ENCODE results near the gene SLC26A6.

The SLC26A6 gene

DNA sequence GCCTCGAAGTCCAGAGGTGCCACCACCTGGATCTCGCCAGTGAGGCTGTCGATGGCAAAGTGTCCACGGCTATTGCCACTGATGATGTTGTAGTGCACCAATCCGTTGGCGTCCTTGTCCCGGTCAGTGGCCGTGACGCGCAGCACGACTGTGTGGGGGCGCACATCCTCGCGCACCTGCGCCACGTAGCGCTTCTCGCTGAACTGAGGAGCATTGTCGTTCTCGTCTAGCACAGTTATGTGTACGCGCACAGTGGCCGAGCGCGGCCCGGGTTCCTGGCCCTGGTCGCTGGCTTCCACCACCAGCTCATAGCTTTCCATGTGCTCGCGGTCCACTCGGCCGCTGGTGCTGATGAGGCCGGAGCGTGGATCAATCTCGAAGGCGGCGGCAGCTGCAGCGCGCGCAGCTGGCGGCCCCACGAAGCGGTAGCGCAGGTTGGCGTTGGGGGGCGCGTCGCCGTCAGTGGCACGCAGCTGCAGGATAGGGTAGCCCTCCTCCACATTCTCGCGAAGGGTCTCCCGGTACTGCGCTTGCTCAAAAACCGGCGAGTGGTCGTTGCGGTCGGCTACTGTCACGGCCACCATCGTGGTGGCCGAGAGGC is 25.6 kb upstream of the SLC26A6 start:
- no peak for DNase-seq

GRCh38 chr3:48656841-48657281 is 21.6 kb upstream of the SLC26A6 start:
- DNase-seq = no peak

- peak; percentile 5 for DNase-seq
These were observed 21.0 kb upstream of the SLC26A6 start for GRCh38 chr3:48656061-48656840.

DNA sequence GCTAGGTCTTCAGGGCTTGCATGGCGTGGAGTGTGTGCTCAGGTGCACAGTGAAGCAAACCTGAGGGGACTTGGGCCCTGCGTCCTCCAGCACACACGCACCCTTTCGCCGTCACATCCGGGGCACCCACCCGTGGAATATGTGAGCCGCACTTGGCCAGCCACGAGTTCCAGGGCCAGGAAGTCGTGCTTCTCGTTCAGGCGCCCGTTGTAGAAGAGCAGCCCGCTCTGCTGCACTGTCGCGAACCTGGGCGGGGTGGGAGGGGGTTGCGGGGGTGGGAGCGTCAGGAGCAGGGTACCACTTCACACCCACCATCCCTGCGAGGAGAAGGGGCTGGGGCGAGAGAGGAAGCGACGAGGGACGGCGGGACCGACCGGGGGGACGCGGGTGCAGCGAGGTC is 20.3 kb upstream of the SLC26A6 start:
- no peak for DNase-seq

GRCh38 chr3:48655063-48655462 is 19.8 kb upstream of the SLC26A6 start:
- no peak for DNase-seq

DNA sequence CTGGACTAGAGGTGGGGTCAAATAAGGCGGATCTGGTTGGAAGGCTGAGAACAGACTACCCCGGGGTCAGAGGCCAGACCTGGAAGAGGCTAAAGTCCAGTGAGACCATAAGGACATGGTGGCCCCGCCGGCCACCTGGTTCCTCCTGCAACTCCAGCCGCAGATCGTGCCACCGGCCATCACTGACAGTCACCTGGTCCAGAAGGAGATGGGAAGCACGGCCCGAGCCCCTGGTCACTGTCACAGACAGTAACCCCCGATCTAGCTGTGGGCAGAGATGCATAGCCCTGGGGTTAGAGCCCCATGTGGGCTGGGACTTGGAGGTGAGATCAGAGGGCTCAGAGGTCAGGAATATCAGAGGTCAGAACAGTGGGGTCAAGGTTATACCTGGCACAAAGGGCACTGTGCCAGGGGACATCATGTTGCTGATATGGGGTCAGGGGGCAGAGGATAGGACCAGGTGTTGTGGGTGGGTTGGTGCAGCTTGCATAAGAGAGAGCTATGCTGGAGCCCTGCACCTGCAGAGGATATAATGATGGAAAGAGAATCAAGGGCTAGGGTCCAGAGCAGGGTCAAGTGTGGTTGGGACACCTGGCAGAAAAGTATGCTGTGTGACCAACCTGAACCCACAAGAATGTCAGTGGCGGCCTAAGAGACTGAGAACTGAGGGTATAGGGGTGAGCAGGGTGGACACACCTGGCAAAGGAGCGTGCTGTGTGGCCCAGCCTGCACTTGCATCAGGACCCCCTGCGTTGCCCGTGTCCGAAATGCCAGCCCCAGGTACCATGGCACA is 17.9 kb upstream of the SLC26A6 start:
- no peak for DNase-seq

DNA sequence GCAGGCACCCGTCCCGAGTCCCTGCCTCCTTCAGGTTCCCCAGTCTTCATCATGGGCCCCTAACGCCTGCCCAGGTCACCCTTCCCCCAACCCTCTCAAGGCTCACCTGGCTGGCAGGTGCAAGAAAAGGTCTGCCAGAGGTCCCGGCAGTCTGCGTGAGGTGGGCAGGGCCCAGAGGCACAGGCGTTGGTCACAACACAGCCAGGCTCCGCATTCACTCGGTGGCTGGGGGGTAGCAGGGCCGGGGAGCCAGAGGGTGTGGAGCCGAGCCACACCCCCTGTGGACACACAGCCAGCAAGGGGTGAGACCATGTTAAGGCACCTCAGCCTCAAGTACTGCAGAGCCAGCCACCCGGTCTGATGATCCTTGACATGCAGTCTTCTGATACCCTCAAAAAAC is 16.5 kb upstream of the SLC26A6 start:
- no peak for DNase-seq

DNA sequence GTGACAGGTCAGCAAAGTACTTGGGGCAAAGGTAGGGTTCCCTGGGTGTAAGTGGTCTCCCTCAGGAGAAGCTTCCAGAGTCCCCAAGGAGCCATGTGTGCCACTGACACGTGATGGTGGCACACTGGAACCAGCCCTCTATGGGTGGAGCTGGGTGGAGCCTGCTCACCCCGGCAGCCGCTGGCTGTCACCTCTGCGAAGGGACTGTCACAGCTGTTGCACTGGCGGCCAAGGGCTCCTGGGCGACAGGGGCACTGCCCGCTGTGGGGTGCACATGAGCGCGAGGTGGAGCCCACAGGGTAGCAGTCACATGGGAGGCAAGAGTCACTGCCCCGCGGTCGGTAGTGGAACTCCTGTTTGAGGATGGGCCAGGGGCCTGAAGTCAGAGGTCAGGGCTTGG is 15.5 kb upstream of the SLC26A6 start:
- DNase-seq = no peak

DNA sequence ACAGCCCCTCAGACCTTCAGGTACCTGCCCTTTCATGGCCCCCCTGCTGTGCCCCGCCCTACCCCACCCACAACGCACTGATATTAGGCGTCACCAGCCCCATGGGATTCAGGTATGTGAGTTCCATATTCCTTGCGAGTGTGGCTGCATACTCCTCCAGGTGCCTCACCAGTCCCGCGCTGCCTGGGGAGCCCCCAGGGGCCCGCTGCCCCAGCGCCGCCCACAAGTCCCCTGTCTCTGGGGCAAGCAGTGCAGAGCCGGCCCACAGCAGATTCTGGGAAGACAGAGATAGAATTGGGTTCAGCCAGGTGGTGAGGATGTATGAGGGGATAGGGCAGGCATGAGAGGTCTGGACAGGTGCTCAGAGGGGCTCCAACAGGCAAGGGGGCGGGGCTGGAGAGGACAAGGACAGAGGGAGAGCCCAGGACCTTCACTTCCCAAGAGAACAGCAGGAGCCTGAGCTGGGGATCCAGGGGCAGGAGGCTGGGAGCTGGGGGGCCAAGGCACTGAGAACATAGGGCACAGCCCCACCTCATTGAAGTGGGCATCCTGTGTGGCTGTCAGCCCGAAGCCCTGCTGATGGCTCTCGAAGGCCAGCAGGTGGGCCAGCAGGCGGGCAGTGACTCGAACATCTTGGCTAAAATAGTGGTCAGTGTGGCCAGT is 13.1 kb upstream of the SLC26A6 start:
- DNase-seq = no peak

DNA sequence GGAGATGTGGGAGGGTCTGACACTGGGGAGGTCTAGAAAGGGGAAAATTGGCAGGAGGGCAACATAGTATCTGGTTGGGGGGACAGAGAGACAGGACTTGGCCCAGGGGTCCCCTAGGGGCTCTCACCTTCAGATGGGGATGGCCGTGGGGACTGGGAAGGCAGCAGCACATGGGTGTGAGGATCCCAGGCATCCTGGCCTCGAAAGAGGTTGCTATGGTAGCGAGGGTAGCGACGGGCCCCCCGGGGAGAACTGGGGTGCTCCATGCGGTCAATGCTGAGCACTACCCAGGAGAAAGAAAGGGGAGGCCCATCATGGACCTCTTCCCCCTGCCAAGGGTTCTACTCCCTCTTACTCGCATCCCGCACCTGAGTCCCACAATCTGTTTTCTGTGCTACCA is 12.5 kb upstream of the SLC26A6 start:
- DNase-seq = no peak

DNA sequence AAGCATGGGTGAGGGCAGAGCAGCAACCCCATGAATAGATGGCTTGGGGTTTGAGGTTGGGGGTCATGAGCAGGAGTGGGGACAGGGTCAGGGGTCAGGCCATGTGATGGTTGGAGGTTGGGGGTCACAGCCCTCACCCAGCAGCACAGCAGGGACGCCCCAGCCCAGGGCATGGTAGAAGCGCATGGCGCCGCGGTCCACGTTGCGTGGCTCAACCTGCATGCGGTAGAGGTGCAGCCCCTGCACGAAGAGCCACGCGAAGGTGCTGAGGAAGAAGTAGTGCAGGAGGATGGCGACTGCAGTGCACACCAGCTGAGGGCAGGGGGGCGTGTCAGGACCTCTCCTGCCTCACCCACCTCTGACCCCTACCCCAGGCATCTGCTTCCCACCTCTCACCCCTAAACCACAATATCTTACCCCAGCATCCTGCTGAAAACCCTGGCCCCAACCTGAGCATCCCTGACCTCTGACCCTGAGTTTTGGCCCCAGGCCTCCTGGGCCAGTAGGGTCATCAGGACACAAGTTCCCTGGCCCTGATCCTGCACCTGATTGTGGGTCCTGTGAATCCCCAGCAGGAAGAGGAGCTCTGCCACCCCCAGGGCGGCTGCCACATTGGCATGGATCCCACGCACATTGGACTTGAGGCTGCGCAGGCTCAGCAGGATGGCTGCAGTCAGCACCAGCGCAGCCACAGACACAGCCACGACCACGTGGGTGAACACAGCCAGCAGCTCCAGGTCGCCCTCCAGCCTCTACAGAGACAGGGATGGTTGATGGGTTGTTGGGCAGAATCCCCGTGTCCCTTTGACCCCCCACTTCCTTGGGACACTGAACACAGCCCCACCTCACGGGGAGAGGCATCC is 9.9 kb upstream of the SLC26A6 start:
- DNase-seq = no peak

- no peak for DNase-seq
These were observed 7.3 kb upstream of the SLC26A6 start for GRCh38 chr3:48642605-48643004.

DNA sequence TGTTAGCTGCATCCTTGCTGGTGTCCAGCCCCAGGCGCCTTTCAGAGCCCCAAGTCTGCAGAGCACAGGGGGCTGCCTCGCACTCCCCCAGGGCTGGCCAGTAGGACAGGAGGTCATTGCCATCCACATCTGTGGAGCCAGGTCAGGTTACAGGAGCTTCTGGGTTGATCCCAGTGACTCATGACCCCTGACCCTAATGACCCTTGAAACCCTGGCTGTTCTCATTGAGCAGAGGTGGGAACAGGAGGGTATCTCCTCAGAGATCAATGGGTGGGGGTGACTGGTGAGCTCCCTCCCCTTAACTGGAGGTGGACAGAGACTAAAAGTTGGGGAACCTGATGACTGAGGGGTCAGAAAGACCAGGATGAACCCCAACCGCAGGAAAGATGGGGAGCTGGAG is 6.1 kb upstream of the SLC26A6 start:
- no peak for DNase-seq

GRCh38 chr3:48639944-48640606 is 4.8 kb upstream of the SLC26A6 start:
- DNase-seq = no peak

DNA sequence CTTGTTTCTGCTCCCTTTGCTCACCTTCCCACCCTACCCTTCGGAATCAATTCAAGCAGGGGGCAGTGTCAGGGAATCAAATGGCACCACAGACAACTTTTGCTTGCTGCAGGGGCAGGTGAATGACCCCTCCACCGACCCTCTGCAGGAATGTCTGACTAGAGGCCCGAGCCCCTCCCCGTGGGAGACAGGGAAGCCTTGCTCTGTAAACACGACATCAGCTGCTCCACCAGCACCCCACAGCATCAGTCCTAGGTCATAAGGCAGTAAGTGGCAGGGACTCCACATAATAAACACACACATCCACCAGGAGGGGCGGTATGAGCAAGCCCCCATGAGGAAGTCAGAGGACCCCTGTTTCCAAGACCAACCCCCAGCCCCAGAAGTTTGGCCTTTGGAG is 2.0 kb upstream of the SLC26A6 start:
- DNase-seq = no peak

DNA sequence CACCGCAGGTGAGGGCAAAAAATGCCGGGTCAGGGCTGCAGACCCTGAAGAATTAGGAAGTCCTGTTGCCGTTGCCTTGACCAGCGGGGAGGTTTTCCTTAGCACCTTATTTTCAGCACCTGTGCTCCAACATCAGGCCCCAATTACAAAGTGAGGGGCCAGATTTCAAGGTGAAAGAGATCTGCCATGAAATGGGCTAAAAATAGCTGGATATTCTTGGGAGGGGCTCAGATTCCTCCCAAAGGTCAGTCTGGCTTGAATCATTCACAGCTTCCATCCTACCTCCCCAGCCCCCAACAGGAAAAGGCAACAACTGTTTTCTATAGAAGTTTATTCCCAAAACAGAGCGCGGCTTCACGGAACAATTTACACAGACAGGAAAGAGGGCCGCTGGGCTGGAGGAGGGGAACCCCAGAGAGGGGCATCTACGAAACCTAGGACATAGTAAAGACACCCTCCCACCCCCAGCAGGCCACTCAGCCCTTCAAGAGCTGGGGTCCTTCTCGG is 941 bp upstream of the SLC26A6 start:
- DNase-seq = no peak

DNA sequence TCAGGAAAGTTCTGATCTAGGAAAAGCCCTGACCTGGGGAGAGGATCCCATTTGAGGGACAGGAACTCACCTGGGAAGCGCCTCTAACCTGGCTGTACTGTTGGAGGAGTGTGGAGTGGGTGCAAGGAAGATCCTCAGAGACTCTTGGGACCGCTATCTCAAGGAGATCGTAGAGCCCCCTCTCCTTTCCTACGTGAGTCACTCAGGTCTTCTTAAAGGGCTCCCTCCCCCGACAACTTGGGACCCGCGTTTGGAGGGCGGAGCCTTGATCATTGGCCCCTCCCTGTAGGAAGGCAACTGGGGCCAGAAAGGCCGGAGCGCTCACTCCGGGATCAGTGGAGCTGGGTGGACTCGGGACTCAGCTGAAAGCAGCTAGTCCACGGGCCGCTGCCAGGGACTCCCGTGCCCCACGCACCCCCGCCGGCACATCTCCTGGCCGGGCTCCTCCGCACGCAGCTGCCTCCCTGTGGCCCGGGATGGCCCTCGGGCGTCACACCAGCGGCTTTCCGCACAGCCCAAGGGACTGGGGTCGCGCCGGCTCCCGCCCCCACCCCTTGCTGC is 520 bp downstream of the SLC26A6 start:
- DNase-seq = no peak

DNA sequence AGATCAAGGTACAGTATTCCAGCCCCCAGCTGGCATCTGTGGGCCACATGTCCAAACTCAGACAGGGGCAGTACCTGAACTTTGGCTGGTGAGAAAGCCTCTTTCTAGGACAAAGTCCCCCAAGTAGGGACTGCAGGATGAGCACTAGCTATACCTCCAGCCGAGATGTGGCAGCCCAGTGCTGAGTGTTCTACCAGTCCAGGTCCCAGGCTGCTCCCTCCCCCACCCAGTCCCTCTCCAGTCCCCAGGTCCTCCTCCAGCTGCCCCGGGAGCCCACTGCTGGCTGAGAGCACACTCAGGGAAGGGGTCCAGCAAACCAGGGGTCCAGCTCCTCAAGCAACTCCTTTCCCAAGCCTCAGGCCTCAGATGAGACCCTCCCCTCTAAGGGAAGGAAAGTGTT is 1.5 kb downstream of the SLC26A6 start:
- DNase-seq = no peak

- DNase-seq = no peak
These were observed 2.0 kb downstream of the SLC26A6 start for GRCh38 chr3:48633256-48633655.

DNA sequence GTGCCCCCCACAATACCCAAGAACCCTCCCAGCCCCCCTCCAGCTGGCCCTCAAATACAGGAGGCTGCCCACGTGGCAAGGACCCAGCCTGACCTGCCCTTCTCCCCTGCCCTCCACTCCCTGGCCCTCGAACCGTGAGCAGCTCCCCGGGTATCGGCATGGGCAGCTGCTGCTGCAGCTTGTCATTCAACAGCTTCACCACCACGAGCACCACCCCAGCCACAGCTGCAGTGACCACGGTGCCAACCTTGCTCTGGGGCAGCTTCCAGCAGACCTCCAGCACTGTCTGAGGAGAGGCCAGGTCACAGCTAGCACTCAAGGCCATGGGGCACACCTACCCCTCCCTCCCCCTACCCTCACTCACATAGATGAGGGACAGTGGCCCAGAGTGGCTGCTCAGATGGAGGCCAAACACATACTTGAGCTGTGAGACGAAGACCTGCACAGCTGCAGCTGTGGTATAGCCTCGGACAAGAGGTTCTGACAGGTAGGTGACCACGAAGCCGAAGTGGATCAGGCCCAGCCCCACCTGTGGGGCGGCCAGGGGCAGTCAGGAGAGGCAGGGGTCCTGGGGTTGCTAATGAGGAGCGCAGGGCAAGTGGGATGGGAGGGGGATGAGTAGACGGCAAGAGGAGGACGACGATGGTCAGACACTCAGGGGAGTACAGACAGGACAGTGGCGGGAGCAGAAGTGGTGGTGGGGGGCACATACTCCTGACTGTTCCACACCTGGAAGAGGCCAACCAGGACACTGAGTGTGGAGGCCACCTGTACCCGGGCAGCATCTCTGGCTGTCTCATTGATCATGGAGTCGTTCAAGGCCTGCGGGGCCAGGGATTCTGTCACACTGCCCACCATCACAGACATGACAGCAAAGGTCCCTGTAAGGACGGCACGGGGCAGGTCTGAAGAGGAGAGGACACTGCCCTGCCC is 3.5 kb downstream of the SLC26A6 start:
- DNase-seq = no peak
